Measurements from ENCODE around the gene ANKRD33B.

Gene ANKRD33B

DNA sequence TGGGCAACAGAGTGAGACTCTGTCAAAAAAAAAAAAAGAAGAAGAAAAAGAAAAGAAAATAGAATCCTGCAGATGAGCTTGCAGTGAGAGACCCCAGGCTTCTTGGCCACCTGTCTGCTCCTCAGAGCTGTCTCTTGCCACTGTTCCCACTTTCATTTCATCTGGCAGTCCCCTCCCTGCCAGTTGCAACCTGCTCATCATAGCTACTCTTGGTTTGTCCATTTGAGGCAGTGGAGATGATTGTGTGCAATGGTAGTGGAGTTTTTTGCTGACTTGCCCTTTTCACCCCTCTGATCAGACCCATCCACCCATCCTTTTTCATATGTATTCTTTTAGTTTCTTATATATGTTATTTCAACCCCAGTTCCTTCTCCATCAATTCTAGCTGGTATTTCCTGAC lies 28.7 kb downstream of the ANKRD33B start:
- TF ChIP-seq, protein P1, sequence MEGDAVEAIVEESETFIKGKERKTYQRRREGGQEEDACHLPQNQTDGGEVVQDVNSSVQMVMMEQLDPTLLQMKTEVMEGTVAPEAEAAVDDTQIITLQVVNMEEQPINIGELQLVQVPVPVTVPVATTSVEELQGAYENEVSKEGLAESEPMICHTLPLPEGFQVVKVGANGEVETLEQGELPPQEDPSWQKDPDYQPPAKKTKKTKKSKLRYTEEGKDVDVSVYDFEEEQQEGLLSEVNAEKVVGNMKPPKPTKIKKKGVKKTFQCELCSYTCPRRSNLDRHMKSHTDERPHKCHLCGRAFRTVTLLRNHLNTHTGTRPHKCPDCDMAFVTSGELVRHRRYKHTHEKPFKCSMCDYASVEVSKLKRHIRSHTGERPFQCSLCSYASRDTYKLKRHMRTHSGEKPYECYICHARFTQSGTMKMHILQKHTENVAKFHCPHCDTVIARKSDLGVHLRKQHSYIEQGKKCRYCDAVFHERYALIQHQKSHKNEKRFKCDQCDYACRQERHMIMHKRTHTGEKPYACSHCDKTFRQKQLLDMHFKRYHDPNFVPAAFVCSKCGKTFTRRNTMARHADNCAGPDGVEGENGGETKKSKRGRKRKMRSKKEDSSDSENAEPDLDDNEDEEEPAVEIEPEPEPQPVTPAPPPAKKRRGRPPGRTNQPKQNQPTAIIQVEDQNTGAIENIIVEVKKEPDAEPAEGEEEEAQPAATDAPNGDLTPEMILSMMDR (IDR thresholded peaks at IDR 0.05) = no peak

DNA sequence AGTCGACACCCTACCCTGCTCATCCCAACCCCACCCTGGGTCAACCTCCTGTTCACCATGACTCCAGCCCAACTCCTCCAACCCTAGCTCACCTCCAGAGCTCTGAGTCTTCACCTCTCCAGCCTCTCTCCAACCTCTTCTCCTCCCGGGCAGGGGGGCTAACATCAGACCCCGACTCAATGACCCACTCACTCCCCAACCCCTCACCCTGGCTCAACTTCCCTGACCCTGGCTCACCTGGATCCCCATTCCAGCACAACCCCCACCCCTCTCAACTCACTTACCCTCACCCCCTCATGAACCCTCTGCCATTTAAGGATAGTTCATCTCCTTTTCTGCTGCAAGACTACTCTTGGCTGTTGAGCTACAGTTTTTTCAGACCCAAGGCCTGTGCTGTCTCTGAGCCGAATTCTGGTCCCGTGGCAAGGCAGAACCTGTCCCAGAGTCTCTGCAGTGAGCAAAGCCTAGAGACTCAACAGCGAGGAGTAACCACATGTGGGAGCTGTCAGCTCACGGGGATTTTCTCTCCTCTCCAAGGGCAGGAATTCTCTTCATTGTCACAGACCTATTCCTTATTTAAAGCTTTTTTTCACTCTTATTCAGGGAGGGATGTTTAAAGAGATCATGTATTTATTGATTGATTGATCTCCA lies 29.8 kb downstream of the ANKRD33B start:
- TF ChIP-seq, protein P1 (IDR thresholded peaks at IDR 0.05) = no peak

DNA sequence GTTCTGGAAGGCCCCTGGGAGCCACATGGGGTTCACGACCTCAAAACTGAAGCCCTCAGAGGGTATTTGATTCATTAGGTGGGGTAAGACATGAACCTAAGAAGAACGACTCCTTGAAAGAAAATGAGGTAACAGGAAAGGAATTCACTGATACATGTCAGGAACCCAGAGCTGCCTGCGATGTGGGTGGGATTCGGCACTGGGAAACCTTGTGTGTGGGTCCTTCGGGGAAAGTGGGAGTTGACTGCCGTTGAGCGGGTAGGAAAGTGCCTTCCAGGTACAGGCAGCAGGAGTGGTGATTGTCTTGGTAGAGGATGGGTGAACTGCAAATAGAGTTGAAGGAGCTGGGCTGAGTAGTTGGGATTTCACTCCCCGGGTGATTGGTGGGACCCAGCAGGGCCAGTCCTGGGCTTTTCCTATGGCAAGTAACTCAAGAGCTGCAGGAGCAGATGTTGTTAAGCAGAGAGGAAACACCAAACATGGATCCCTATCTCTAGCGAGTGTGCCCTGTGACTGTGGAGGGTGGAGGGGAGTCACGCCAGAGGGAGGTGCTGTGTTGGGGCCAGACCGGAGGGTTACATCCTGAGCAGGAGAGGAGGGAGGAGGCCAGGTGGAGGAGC lies 30.8 kb downstream of the ANKRD33B start:
- TF ChIP-seq, protein P1 (IDR thresholded peaks at IDR 0.05) = no peak

DNA sequence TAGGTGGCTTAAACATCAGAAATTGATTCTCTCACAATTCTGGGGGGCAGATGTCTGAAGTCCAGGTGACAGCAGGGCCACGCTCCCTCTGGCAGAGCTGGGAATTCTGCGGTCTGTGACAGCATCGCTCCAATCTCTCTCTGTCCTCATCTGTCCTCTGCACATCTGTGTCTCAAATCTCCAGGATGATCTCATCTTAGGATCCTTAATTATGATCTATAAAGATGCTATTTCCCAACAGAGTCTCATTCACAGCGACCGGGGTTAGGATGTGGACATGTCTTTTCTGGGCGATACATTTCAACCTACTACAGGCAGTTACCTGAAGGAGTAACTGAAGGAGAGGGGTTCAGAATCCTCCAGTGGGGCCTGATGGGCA lies 31.4 kb downstream of the ANKRD33B start:
- TF ChIP-seq, protein P1 (IDR thresholded peaks at IDR 0.05) = no peak

DNA sequence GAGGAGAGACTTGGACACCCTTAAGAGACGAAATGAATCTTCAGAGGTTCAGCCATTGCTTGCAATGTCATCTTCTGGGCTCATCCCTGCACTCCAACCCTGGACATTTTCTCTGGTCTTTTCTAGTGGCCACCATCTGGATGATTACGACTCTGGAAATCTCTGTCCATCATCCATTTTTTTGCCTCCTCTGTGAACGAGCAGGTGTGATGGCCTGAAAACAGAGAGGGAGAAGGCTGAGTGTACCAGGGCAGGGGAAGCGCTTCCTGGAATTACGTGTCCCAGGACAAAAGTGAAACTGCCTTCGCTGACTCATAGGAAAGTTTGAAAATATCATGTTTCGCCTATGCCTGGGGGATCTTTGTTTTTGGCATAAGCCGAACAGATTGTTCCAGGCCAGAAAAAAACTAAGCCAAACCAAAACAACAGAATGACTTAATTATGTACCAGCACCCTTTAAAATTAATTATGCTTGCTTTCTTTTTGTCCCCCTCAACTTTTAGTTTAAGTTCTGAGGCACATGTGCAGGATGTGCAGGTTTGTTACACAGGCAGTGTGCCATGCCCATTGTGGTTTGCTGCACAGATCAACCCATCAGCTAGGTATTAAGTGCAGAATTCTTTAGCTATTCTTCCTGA lies 31.9 kb downstream of the ANKRD33B start:
- TF ChIP-seq, protein P1 (IDR thresholded peaks at IDR 0.05) = no peak

DNA sequence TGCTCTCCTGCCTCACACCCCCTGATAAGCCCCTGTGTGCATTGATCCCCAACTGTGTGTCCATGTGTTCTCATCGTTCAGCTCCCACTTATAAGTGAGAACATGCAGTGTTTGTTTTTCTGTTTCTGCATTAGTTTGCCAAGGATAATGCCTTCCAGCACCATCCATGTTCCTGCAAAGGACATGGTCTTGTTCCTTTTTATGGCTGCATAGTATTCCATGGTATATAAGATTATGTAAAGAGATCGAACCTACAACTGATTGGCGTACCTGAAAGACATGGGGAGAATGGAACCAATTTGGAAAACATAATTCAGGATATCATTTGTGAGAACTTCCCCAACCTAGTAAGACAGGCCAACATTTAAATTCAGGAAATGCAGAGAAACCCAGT lies 32.4 kb downstream of the ANKRD33B start:
- TF ChIP-seq, protein P1 (IDR thresholded peaks at IDR 0.05) = no peak

DNA sequence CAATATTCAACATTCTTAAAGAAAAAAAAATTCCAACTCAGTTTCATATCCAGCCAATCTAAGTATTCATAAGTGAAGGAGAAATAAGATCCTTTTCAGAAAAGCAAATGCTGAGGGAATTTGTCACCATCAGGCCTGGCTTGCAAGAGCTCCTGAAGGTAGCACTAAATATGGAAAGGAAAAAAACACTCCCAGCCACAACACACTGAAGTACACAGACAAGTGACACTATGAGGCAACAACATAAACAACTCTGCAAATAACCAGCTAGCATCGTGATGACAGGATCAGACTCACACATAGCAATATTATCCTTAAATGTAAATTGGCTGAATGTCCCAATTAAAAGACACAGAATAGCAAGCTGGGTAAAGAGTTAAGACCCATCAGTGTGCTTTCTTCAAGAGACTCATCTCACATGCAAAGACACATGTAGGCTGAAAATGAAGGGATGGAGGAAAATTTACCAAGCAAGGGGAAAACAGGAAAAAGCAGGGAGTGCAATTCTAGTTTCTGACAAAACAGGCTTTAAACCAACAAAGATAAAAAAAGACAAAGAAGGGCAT lies 33.1 kb downstream of the ANKRD33B start:
- TF ChIP-seq, protein P1 (IDR thresholded peaks at IDR 0.05) = no peak

All from LNCAP (cell line).